Skeletal muscle tissue (tissue), 4 donors: ENCODE results near the gene ZFP82. TPM values are rescaled to one million over a fixed set of nuclear protein-coding genes. Genes with fewer than 3 reads are reported as not detected.

ENCODE experiments used
- H3K27ac ChIP-seq: one replicate; pipeline ENCODE4 v1.7.0; 2013; ENCODE audit warnings: mild to moderate bottlenecking, low read depth, low read length, inconsistent platforms
- H3K27me3 ChIP-seq, 3 donors: one replicate each; pipeline ENCODE4 v1.7.0; 2013; ENCODE audit warnings: low read length in 3 of 3; ENCODE audit not compliant: control insufficient read depth in 3 of 3, insufficient read depth in 3 of 3
- H3K36me3 ChIP-seq, 3 donors: one replicate each; pipeline ENCODE4 v1.7.0; 2013; ENCODE audit warnings: low read length in 3 of 3; ENCODE audit not compliant: control insufficient read depth in 3 of 3, insufficient read depth in 3 of 3
- H3K4me1 ChIP-seq, 3 donors: one replicate each; pipeline ENCODE4 v1.7.0; 2013; ENCODE audit warnings: low read length in 3 of 3, mild to moderate bottlenecking in 3 of 3; ENCODE audit not compliant: control insufficient read depth in 3 of 3, insufficient read depth in 3 of 3
- H3K4me3 ChIP-seq, 3 donors: one replicate each; pipeline ENCODE4 v1.7.0; 2013; ENCODE audit warnings: low read length in 3 of 3
- H3K9ac ChIP-seq, 3 donors: one replicate each; pipeline ENCODE4 v1.7.0; 2013; ENCODE audit warnings: low read length in 3 of 3, mild to moderate bottlenecking in 3 of 3, moderate library complexity in 2 of 3, low read depth in 1 of 3
- H3K9me3 ChIP-seq, 3 donors: one replicate each; pipeline ENCODE4 v1.7.0; 2013; ENCODE audit warnings: low read length in 3 of 3; ENCODE audit not compliant: control insufficient read depth in 3 of 3
- total RNA-seq: library from RNA; depleted of rRNA; stranded (reverse); fragments of >200 nt; gene quantifications from one replicate; pipeline ENCODE4 v1.2.3, GENCODE V29; 2014
- donor health status: Osteomylitis.

Gene ZFP82
- total RNA-seq, 1 donor from 2014 or later: 17.7 TPM

- peaks cover 0 to 9% (median 6%) of the 10 kb centered on the region in 3 donors for H3K27me3 ChIP-seq
- H3K9me3 ChIP-seq: peaks cover 0 to 7% (median 0%) of the 10 kb centered on the region in 3 donors
These were observed 625 bp downstream of the ZFP82 start for GRCh38 chr19:36417752-36418286.

GRCh38 chr19:36409841-36410240 is 8.6 kb downstream of the ZFP82 start:
- Histone ChIP-seq H3K27me3 (no peaks in the 10 kb centered on the region), H3K9me3 (no peaks in the 10 kb centered on the region), H3K4me3 (no peak overlapping the region), H3K27ac (no peak overlapping the region), H3K4me1 (no peaks in the 10 kb centered on the region), H3K36me3 (peaks cover 19 to 49% (median 43%) of the 10 kb centered on the region in 3 donors), H3K9ac (no peak overlapping the region)

More at GRCh38 chr19:36417752-36418286, 625 bp downstream of the ZFP82 start:
- Histone ChIP-seq H3K4me3 (peak overlapping the region; percentile 86 to 93 (median 89)), H3K4me1 (peaks cover 9 to 11% (median 10%) of the 10 kb centered on the region in 3 donors), H3K36me3 (no peaks in the 10 kb centered on the region), H3K9ac (peak overlapping the region; percentile 77 to 91 (median 86)), H3K27ac (peak overlapping the region; percentile 77)

- Histone ChIP-seq H3K27me3 (no peaks in the 10 kb centered on the region), H3K9ac (no peak overlapping the region), H3K4me3 (no peak overlapping the region), H3K4me1 (no peaks in the 10 kb centered on the region), H3K27ac (no peak overlapping the region), H3K36me3 (peaks cover 30 to 59% (median 48%) of the 10 kb centered on the region in 3 donors), H3K9me3 (no peaks in the 10 kb centered on the region)
These were observed 10.3 kb downstream of the ZFP82 start for GRCh38 chr19:36408101-36408500.

GRCh38 chr19:36404498-36404897 is 13.9 kb downstream of the ZFP82 start:
- H3K4me3 ChIP-seq: no peak overlapping the region
- H3K4me1 ChIP-seq: no peaks in the 10 kb centered on the region

GRCh38 chr19:36401475-36401874 is 17.0 kb downstream of the ZFP82 start:
- Histone ChIP-seq H3K4me3 (no peak overlapping the region), H3K9ac (no peak overlapping the region), H3K9me3 (peaks cover 4 to 11% (median 11%) of the 10 kb centered on the region in 3 donors), H3K36me3 (peaks cover 25 to 51% (median 32%) of the 10 kb centered on the region in 3 donors), H3K27ac (no peak overlapping the region), H3K4me1 (no peaks in the 10 kb centered on the region), H3K27me3 (no peaks in the 10 kb centered on the region)

More at GRCh38 chr19:36404498-36404897, 13.9 kb downstream of the ZFP82 start:
- Histone ChIP-seq H3K27ac (no peak overlapping the region), H3K36me3 (peaks cover 37 to 70% (median 53%) of the 10 kb centered on the region in 3 donors), H3K9ac (no peak overlapping the region), H3K27me3 (no peaks in the 10 kb centered on the region), H3K9me3 (peaks cover 0 to 11% (median 7%) of the 10 kb centered on the region in 3 donors)

GRCh38 chr19:36398571-36398970 is 19.9 kb downstream of the ZFP82 start:
- Histone ChIP-seq H3K9ac (no peak overlapping the region), H3K36me3 (peaks cover 16 to 42% (median 21%) of the 10 kb centered on the region in 3 donors), H3K4me1 (no peaks in the 10 kb centered on the region), H3K27ac (no peak overlapping the region), H3K9me3 (peaks cover 6 to 28% (median 18%) of the 10 kb centered on the region in 3 donors), H3K4me3 (no peak overlapping the region), H3K27me3 (no peaks in the 10 kb centered on the region)

- peaks cover 30 to 43% (median 39%) of the 10 kb centered on the region in 3 donors for H3K9me3 ChIP-seq
- no peaks in the 10 kb centered on the region for H3K4me1 ChIP-seq
- no peaks in the 10 kb centered on the region for H3K27me3 ChIP-seq
- H3K27ac ChIP-seq: no peak overlapping the region
- no peak overlapping the region for H3K9ac ChIP-seq
- H3K36me3 ChIP-seq: peaks cover 16 to 36% (median 28%) of the 10 kb centered on the region in 3 donors
- peak overlapping the region; percentile 1 to 34 (median 2) for H3K4me3 ChIP-seq
These were observed 25.3 kb downstream of the ZFP82 start for GRCh38 chr19:36392916-36393673.

- H3K27ac ChIP-seq: no peak overlapping the region
- no peaks in the 10 kb centered on the region for H3K36me3 ChIP-seq
- H3K27me3 ChIP-seq: no peaks in the 10 kb centered on the region
- H3K4me3 ChIP-seq: peak overlapping the region; percentile 91 to 96 (median 94)
- H3K4me1 ChIP-seq: peaks cover 13% of the 10 kb centered on the region in 3 donors
- H3K9ac ChIP-seq: peak overlapping the region; percentile 68 to 92 (median 91)
- peaks cover 0 to 5% (median 2%) of the 10 kb centered on the region in 3 donors for H3K9me3 ChIP-seq
These were observed 39.0 kb downstream of the ZFP82 start for GRCh38 chr19:36379510-36379819.

- Histone ChIP-seq H3K36me3 (no peaks in the 10 kb centered on the region), H3K9ac (peak within 1 kb of the TSS; percentile 91 to 95 (median 92)), H3K27me3 (no peaks in the 10 kb centered on the region), H3K4me3 (peak within 1 kb of the TSS; percentile 91 to 96 (median 94)), H3K4me1 (peaks cover 13% of the 10 kb centered on the region in 3 donors), H3K27ac (peak within 1 kb of the TSS; percentile 65), H3K9me3 (peaks cover 0 to 5% (median 2%) of the 10 kb centered on the region in 3 donors)
These were observed 39.6 kb downstream of the ZFP82 start, which contains the start of gene ZFP14 for GRCh38 chr19:36378625-36379509. Gene ZFP14 (minus strand): TSS chr19:36379201. CDS start chr19:36367892, 11,309 bp downstream.
